ENCODE results near the gene NRG3.

NRG3 gene

GRCh38 chr10:82282782-82283456, 407.9 kb downstream of the NRG3 start:
- TF ChIP-seq CTCF (IDR thresholded peaks at IDR 0.05; ENCODE audit: low read depth, low read length, missing control alignments) = no peak
- no peak overlapping the region for H3K4me3 ChIP-seq (replicated peaks; ENCODE audit: low read depth, low read length)
- no peak for DNase-seq (ENCODE audit: extremely low read depth, low read depth)

GRCh38 chr10:82284180-82284579, 409.2 kb downstream of the NRG3 start:
- DNase-seq (ENCODE audit: extremely low read depth, low read depth) = no peak
- no peak for TF ChIP-seq CTCF (IDR thresholded peaks at IDR 0.05; ENCODE audit: low read depth, low read length, missing control alignments)
- no peak overlapping the region for H3K4me3 ChIP-seq (replicated peaks; ENCODE audit: low read depth, low read length)

GRCh38 chr10:82288461-82288881, 413.5 kb downstream of the NRG3 start:
- DNase-seq (ENCODE audit: extremely low read depth, low read depth) = no peak
- H3K4me3 ChIP-seq (replicated peaks; ENCODE audit: low read depth, low read length) = no peak overlapping the region
- no peak for TF ChIP-seq CTCF (IDR thresholded peaks at IDR 0.05; ENCODE audit: low read depth, low read length, missing control alignments)

- DNase-seq (ENCODE audit: extremely low read depth, low read depth) = no peak
- H3K4me3 ChIP-seq (replicated peaks; ENCODE audit: low read depth, low read length) = no peak overlapping the region
- no peak for TF ChIP-seq CTCF (IDR thresholded peaks at IDR 0.05; ENCODE audit: low read depth, low read length, missing control alignments)
Observed at GRCh38 chr10:82289945-82290344, 415.0 kb downstream of the NRG3 start.

GRCh38 chr10:82294874-82295378, 419.9 kb downstream of the NRG3 start:
- DNase-seq (ENCODE audit: extremely low read depth, low read depth) = no peak
- TF ChIP-seq CTCF (IDR thresholded peaks at IDR 0.05; ENCODE audit: low read depth, low read length, missing control alignments) = no peak
- H3K4me3 ChIP-seq (replicated peaks; ENCODE audit: low read depth, low read length) = no peak overlapping the region

- no peak overlapping the region for H3K4me3 ChIP-seq (replicated peaks; ENCODE audit: low read depth, low read length)
- no peak for DNase-seq (ENCODE audit: extremely low read depth, low read depth)
- TF ChIP-seq CTCF (IDR thresholded peaks at IDR 0.05; ENCODE audit: low read depth, low read length, missing control alignments) = no peak
Observed at GRCh38 chr10:82308641-82309040, 433.6 kb downstream of the NRG3 start.

- H3K4me3 ChIP-seq (replicated peaks; ENCODE audit: low read depth, low read length) = no peak overlapping the region
- TF ChIP-seq CTCF (IDR thresholded peaks at IDR 0.05; ENCODE audit: low read depth, low read length, missing control alignments) = no peak
- no peak for DNase-seq (ENCODE audit: extremely low read depth, low read depth)
Observed at GRCh38 chr10:82310839-82311238, 435.8 kb downstream of the NRG3 start.
